Measurements from ENCODE around the gene NBPF4. TPM values are rescaled to one million over a fixed set of nuclear protein-coding genes. Genes with fewer than 3 reads are reported as not detected.
"Not testable (repeated sequence)": the region's sequence is repeated elsewhere in the genome, so short reads cannot be mapped to it uniquely, and the experiment has no call there.

The NBPF4 gene
- total RNA-seq, 3 donors from 2014 or later: 0.33 TPM; not detected in 2

DNA sequence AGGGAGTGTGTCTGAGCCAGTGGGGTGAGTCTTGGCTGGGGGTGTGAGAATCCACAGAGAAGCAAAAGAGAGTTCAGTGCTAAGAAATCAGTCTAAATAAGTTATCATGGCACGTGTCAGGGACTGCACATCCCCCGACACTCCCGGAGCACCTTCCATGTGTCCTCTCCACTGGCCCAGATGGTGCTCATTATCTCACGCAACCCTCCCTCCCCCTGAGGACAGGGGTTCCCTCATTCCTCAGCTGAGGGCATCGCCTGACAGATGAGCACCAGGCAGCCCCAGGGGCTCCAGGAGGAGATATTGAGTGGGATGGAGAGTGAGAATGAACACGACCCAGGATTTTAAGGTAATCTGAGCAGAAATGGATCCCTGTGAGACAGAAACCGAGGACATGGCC lies 16.1 kb downstream of the NBPF4 start:
- DNase-seq (ENCODE audit: low spot score in 2 of 2); H3K36me3 ChIP-seq; intact Hi-C loops (cut with DNase I; ENCODE audit: low total_unique reads): not testable (repeated sequence)

DNA sequence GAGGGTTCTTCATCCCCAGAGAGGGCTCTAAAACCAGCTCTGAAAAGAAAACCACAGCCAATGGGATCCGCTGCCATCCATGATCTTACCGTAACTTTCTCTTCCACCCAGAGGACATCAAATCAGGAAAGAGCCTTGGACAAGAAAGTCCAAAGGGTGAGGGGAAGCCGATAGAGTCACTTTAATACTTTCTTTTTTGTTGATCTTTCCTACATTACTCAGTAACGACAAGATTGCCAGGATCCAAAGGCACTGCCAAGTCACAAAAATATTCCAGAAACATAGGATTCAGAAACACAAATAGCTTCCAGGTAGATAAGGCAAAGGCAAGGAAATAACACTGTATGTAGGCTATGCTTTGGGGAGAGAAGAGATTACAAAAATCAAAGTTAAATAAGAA lies 17.0 kb downstream of the NBPF4 start:
- H3K27me3 ChIP-seq; intact Hi-C loops (cut with DNase I; ENCODE audit: low total_unique reads); H3K4me3 ChIP-seq; H3K36me3 ChIP-seq; H3K27ac ChIP-seq; DNase-seq (ENCODE audit: low spot score in 2 of 2); H3K9me3 ChIP-seq; H3K4me1 ChIP-seq: not testable (repeated sequence)

More for the DNA sequence above, 16.1 kb downstream of the NBPF4 start:
- H3K27me3 ChIP-seq, H3K9me3 ChIP-seq, H3K4me1 ChIP-seq, H3K27ac ChIP-seq, H3K4me3 ChIP-seq: not testable (repeated sequence)

DNA sequence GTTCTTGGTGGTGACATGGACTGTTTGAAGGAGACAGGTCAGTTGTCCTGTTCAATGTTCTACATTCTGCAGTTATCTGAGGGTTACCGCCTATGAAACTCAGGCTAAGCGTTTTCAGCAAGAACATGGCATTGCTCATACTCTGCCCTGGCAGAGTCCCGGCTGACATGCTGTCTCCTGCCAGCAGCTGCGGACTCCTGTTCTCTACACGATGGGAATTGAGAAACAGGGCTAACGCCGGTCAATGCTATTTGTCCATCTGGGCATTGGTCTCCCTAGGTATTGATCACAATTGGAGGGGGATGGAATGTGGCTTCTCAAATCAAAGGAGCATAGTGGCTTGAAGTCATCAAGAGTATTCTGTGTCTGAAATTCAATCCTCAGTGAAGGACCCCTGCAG lies 20.6 kb downstream of the NBPF4 start:
- H3K4me3 ChIP-seq; H3K27ac ChIP-seq; H3K4me1 ChIP-seq; H3K9me3 ChIP-seq; H3K27me3 ChIP-seq; DNase-seq (ENCODE audit: low spot score in 2 of 2); H3K36me3 ChIP-seq; intact Hi-C loops (cut with DNase I; ENCODE audit: low total_unique reads): not testable (repeated sequence)

DNA sequence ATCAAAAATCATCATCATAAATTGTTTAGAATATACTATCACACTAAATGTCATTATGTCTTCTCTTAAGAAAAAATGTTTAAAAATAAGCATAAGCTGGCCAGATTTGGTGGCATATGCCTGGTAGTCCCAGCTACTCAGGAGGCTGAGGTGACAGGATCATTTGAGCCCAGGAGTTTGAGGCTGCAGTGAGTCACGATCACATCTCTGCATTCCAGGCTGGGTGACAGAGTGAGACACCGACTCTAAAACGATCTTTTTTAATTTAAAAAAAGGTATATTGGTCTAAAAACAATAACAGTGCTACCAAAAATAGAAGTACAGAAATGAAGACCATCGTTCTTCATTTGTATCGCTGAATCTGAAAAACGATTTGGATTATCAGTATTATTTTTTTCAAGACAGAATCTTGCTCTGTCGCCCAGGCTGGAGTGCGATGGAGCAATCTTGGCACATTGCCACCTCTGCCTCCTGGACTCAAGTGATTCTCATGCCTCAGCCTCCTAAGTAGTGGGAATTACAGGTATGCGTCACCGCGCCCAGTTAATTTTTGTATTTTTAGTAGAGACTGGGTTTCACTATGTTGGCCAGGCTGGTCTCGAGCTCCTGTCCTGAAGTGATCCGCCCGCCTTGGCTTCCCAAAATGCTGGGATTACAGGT lies 26.2 kb downstream of the NBPF4 start:
- H3K36me3 ChIP-seq; H3K27me3 ChIP-seq; H3K4me1 ChIP-seq; H3K27ac ChIP-seq; intact Hi-C loops (cut with DNase I; ENCODE audit: low total_unique reads); H3K4me3 ChIP-seq; DNase-seq (ENCODE audit: low spot score in 2 of 2); H3K9me3 ChIP-seq: not testable (repeated sequence)

DNA sequence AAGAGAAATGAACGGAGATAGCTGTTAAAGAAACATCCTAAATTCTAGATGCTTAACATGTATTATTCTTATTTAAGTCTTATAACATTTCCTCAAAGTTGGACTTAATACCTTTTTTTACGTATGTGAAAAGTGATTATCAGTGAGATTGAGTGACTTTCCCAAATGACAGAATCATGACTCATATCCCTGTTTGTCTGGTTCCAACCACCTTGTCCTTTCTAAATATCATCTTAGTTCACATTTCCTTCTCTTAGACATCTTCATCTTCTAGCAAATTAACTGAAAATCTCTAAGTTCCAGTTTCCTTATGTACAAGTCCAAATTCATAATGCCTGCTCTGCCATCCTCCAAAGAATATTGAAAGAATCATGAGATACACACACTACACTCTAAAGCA lies 26.9 kb downstream of the NBPF4 start:
- intact Hi-C loops (cut with DNase I; ENCODE audit: low total_unique reads); DNase-seq (ENCODE audit: low spot score in 2 of 2); H3K36me3 ChIP-seq; H3K9me3 ChIP-seq; H3K4me1 ChIP-seq; H3K4me3 ChIP-seq; H3K27me3 ChIP-seq; H3K27ac ChIP-seq: not testable (repeated sequence)

DNA sequence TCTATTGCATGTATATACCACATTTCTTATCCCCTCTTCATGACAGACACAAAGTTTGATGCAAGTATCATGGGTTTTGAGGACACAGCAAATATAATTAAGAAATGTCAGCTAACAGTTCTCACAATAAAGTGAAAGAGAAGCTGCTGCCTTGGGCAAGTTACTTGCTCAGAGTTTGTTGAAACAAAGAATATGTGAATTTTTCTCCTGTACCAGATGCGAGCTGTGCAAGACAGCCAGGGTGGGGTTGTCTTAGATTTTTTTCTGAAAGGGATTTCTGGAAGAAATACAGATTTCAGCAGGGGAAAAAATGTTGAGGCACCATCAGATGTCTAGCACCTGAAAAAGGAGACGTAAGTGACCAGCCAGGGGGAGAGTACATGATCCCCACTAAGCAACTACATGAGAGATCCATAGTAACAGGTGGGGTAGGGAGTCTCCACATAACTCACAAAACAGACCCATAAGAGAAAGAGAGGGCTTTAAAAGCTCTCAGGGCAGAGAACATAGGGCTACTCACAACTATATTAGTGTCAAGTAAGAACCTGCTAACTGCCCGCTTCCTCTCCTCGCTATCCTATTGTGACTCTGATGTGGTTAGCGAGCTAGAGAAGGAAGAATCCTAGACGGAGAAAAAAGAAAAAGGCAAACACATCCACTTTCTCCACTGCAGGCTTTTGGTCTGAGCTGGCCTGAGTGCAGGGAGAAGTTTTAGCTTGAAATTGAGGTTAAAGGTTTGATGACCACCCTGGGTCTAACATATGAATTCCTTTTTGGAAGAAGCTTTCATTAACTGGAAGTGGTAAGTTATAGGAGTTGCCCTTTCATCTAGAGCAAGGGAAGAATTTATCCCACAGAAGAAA lies 27.6 kb downstream of the NBPF4 start:
- H3K27me3 ChIP-seq; H3K4me1 ChIP-seq; H3K9me3 ChIP-seq; H3K27ac ChIP-seq; H3K4me3 ChIP-seq; DNase-seq (ENCODE audit: low spot score in 2 of 2); H3K36me3 ChIP-seq; intact Hi-C loops (cut with DNase I; ENCODE audit: low total_unique reads): not testable (repeated sequence)

DNA sequence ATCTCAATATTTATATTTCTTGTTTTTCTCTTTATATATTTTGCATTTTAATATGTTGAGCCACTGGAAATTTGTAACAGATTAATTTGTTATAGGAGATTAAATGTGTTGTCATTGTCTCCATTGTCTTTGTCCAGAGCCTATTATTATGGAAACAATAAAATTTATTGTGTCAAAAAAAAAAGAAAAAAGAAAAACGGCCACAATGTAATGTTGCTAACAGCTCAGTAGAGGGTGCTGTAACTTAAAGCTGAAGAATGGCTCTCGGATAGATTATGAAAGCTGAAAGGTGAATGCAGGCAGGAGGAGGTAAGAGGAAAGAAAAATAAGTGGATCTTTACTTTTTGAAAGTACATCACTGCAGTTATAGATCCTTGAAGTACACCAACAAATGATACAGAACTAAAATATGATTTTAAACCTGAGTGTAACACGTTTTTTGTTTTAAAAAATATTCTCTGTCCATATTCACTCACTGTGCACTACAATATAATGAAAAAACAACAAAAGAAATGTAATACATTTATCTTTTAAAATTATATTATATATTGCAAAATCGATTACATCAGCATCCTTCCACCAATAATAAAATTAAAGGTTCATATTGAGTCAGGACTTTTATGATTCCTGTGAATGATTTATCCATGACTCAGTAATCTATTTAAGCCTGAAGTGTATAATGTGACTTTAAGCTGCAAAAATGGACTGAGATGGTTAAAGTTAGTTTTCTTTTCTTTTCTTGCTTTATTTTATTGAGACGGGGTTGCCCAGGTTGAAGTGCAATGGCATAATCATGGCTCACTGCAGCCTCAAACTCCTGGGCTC lies 29.0 kb downstream of the NBPF4 start:
- DNase-seq (ENCODE audit: low spot score in 2 of 2); H3K9me3 ChIP-seq; H3K27me3 ChIP-seq; H3K4me3 ChIP-seq; H3K36me3 ChIP-seq; H3K27ac ChIP-seq; H3K4me1 ChIP-seq; intact Hi-C loops (cut with DNase I; ENCODE audit: low total_unique reads): not testable (repeated sequence)
- TF ChIP-seq, protein P1, sequence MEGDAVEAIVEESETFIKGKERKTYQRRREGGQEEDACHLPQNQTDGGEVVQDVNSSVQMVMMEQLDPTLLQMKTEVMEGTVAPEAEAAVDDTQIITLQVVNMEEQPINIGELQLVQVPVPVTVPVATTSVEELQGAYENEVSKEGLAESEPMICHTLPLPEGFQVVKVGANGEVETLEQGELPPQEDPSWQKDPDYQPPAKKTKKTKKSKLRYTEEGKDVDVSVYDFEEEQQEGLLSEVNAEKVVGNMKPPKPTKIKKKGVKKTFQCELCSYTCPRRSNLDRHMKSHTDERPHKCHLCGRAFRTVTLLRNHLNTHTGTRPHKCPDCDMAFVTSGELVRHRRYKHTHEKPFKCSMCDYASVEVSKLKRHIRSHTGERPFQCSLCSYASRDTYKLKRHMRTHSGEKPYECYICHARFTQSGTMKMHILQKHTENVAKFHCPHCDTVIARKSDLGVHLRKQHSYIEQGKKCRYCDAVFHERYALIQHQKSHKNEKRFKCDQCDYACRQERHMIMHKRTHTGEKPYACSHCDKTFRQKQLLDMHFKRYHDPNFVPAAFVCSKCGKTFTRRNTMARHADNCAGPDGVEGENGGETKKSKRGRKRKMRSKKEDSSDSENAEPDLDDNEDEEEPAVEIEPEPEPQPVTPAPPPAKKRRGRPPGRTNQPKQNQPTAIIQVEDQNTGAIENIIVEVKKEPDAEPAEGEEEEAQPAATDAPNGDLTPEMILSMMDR (IDR thresholded peaks at IDR 0.05): peak in 1 of 3 donors; percentile 31

DNA sequence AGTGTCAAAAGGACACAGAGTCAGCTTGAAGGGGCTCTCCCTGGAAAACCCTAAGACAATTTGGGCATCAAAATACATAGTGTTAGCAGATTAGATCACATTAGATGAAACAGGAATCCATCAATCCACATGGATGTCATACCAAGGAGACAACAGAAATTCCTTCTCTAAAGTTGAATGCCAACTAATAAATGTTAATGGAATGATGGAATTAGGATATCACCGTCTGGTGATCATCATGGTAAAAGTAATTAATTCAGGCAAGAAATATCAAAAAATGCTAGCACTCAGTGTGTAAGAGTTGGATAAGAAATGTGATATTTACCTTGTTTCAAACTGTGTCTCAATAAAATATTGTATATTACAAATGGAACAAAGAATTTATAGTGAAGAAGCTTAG lies 32.9 kb downstream of the NBPF4 start:
- Histone ChIP-seq H3K27me3 (no peaks in the 10 kb centered on the region), H3K9me3 (no peaks in the 10 kb centered on the region), H3K4me3 (no peak overlapping the region), H3K4me1 (no peaks in the 10 kb centered on the region), H3K27ac (no peak overlapping the region), H3K36me3 (no peaks in the 10 kb centered on the region)
- TF ChIP-seq POLR2A (IDR thresholded peaks at IDR 0.05): no peak
- TF ChIP-seq POLR2AphosphoS5 (IDR thresholded peaks at IDR 0.05): no peak
- TF ChIP-seq, protein P1 (IDR thresholded peaks at IDR 0.05): no peak
- intact Hi-C loops (cut with DNase I; ENCODE audit: low total_unique reads): no loop called here
- DNase-seq (ENCODE audit: low spot score in 2 of 2): no peak
